ELR (cell line): Measurements from ENCODE around the gene IQCH.
"Not testable (repeated sequence)": the region's sequence is repeated elsewhere in the genome, so short reads cannot be mapped to it uniquely, and the experiment has no call there.

Experiments used
- DNase-seq: peaks from one replicate; pipeline ENCODE4 v3.0.0-alpha.2; 2015; ENCODE audit warnings: low read depth

The IQCH gene

DNA sequence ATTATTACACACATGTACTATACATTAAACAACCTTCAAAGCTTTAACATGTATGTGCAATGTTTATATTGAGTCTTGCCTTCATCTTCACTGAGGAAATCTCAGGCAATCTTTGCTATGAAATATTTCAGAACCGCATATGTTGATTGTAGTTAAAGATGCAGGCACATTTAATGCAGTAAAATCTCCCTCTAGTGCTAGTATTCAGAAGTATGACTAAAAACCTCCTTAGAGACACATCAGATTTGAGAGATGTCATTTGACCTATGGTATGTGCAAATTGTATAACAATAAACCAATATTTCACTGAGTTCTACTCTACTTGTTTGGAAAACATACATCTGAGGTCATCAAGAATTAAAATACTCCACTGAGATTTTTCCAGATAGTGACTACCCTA, 142.6 kb downstream of the IQCH start:
- peak; percentile 15 for DNase-seq

DNA sequence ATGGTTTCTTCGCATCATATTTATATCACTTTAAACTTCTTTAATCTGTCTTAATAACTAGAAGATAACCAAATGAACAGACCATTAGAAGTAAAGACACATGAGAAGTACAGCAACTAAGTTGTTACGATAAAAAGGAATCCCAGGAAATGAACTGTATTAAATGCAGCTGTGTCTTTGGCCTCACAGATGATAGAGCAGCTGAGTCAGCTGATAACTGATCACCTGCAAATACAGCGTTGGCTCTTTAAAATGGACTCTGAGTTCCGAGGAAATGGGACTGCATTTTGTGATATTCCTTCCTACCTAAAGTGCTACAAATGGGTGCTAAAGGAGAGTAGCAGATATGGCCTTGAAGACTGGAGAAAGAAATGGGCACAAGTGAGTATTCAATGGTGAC, 145.3 kb downstream of the IQCH start:
- no peak for DNase-seq

DNA sequence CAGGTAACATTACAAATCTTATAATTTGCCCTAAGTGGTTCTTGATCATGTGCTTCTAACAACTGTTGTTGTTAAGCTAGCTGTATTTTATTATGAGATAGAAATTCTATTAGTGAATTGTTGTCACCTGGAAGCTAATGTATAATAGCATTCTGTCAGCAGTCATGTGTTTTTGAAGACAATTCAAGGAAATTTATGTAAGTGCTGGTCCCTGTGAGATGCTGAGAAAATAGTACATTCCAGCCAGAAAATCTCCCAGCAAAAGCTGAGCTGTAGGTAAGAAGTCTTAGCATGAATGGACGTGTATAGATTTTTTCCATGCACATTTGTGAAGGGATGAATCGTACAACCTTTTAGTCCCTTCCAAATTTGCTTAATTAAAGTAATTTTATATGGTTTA, 146.3 kb downstream of the IQCH start:
- no peak for DNase-seq

DNA sequence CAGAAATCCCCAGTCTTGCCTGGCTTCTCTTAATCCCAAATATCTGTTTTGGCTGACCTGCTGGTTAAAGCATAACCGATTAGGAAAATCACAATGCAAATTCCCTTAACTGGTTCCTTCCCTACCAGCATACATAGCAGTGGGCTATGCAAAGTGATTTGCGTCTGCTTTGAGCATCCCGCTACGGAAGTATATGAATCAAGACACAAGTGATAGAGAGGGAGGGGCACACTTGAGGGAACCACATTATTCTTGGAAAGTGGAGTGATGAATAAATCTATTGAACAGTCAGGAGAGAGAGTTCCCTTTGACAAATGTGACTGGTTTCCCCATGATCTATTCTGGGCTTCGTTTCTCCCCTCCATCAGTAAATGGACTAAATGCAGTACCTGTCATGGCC, 146.8 kb downstream of the IQCH start:
- no peak for DNase-seq

DNA sequence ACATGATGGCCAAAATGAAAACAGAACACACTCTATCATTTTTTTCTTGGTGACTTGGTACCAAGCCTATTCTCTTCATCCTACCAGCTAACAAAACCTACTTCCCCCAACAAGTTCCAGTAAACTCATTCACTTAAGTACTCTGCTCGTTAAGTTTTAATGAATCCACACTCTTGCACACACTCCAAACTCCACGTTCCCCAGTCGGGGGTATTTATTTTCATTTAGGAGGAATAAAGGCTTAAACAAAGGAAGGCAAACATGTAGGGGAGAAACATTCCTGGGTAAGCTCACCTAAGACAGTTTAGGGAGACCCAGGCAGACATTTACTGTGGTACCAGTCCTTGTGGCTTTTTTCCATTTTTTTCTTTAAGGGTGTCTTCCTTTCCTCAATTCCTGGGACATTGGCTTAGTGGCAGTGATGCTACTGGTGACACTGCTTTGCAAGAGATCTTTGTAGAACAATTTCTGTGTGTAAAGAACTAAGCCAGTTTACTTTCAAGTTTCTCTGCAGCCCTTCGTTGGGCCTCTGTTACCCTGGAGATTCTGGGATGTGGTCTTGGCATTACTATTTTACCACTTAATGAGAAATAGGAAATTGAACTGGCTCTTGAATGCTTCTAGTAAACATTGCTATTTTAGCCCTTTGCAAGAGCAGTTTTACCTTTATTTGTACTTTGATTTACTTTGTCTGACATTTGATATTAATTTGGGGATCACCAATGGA, 149.0 kb downstream of the IQCH start:
- no peak for DNase-seq

DNA sequence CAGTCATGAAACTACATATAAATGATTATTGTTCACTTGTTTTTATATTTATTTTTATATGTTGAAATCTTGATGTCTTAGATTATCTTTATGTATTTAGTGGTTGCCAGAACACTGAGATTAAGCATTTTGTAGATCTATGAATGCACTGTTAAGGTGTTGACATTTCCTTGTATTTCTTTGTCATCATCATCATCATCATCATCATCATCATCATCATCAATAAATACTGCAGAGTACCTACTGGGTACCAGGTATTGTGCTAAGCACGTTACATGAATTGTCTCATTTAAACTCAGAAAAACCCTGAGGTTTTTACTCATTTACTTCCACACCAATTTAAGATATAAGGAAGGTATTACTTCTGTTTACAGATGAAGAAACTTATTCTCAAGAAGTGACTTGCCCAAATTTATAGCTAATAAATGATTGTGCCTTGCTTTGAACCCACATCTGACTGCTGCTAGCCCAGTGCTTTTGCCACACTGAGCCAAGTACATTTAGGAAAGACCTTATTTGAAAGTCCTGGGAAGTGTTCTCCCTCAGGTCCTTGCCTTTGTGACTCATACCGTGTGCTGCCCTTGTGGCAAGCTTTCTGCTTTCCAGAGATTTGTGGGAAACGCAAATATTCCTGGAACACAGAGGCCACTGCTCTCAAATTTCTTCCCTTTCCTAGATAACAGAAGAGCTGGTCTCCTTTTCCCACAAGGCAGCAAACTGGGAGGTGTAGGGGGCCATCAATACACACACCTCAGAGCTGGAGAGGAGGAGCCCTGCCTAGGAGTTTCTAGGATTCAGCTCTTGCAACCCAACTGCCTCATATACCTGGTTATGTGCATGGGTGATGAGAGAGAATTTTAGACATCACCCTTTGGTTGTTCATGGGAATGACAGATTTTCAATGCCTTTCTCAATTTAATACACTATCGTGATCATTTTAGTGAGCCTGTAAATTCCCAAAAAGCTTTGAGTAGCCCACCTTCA, 150.9 kb downstream of the IQCH start:
- peak; percentile 60 for DNase-seq

DNA sequence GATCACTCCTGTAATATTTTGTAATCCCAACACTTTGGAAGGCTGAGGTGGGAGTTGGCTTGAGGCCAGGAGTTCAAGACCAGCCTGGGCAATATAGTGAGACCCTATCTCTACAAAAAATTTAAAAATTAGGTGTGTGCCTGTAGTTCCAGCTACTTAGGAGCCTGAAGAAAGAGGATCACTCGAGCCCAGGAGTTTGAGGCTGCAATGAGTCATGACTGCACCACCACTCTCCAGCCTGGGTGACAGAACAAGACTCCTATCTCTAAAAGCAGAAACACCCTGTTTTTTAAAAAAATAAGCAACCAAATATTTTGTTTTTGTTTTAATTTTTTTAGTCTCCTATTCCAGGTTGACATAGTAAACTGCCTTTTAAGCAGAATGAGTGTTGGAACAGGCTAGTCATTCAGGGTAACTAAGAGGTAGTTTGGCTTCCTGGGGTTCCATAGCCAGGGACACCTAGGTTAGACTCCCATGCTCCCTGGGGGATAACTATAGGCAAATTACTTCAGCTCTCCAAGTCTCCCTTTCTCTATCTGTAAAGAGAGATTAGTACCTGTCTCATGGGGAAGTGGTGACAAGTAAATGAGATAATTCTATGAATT, 151.8 kb downstream of the IQCH start:
- DNase-seq: peak; percentile 20

DNA sequence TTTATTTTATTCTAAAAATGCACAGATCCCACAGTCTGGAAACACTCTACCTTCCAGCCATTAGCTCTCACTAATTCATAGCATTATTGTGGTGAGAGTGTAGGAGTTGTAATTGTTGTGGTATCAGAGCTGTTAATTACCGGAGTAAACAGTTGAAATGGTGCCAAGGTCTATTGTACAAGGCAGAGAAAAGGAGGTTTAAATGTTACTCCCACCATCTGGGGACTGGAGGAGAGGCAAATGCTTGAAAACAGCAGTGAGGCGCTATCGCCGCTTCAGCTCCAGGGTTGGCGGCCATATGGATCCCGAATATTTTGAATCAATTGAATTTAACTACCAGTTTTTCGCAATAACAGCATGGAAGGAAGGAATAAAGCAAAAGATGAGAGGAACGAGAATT, 153.2 kb downstream of the IQCH start:
- no peak for DNase-seq

DNA sequence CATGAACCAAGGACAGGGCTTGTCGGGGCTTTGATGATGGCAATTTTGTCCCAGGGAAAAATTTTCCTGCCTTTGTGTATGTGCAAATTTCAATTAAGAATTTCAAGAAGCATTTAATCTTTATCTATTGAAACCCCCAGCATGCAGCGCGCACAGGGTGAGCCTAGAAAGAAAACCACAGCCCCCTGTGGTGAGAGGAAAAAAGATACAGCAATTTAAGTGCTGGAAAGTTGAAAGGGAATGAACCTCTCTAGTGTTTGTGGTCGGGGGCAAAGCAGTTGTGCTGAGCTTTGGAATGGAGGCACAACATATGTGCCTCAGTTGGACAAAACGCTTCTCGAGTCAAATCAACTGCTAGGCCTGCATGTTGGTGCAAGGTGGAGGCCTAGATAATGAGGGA, 154.6 kb downstream of the IQCH start:
- DNase-seq: no peak

DNA sequence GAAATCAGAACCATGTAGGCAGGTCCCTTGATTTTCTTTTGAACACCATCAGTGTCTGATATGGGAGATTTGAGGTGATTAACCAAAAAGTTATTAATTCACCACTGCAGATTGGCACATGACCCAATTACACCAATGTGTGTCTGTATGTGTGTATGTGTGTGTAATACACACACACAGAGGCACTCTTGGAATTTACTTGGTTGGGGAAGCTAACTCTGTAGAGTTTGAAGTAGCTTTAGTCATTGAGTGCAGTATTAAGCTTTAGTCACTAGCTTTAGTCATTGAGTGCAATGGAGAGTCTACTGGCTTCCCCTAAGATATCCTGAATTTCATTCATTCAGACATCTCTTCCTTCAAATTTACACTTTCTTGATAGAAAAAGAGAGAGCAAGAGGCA, 156.9 kb downstream of the IQCH start:
- DNase-seq: peak; percentile 20

DNA sequence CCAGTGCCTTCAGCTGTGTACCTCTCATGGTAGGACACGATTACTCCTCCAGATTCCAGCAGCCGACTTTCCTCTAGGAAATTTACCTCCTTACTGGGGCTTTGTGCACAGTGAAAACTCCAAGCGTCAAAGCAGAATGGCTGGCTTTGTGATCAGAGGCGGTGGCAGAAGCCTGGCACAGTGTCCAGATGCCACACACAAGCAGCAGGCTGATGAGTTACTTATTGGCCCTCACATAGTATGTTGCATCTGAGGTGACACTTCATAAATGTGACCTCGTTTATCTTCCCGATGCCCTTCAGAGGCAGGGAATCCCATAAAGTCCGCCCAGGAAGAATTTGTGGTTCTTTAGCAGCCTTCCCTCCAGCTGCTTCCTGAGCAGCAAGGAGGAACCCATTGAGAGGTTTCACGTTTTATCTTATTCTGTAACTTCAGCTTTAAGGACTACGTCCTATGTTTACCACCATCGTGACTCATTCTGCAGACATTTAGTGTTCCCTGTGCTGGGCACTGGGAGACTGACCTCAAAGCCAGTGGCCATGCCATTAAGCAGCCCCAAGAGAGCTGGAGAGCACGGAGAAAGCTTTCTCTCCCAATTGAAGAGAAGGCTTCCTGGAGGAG, 159.3 kb downstream of the IQCH start:
- DNase-seq: peak; percentile 83

DNA sequence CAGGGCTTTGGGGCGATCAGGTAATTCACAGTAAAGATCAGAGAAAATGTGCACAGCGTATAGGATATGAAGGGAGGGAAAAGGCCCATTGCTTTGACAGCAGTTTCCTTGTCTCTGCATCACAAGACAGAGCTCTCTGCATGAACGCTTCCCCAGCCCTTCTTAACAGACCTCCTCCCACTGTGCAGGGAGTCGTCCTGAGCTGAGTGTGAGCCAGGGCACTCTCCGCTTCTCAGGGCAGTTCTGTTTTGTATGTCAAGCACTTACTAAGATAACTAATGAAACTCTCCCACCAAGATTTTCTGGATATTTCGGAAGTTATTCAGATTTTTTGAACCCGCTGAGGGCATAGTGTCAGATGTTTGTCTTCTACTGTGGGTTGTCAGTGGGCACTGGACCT, 160.6 kb downstream of the IQCH start:
- no peak for DNase-seq

DNA sequence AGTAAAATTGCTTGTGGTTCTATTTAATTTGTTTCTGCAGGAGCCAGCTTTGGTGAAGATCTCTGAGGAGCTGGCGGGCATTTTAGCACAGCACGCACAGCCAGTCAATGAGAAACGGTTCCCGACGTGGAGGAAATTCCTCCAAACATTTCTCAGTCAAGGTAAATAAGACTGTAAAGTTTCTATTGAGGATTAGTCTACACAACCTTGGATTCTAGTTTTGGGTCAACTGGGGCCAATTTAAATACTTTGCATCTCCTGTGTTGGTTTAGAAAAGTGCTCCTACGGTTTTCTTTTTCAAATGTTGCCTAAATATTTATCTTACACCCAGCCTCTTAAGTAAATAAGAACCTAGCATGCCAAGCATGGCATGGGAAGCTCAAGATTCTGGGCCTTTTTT, 162.3 kb downstream of the IQCH start:
- no peak for DNase-seq

DNA sequence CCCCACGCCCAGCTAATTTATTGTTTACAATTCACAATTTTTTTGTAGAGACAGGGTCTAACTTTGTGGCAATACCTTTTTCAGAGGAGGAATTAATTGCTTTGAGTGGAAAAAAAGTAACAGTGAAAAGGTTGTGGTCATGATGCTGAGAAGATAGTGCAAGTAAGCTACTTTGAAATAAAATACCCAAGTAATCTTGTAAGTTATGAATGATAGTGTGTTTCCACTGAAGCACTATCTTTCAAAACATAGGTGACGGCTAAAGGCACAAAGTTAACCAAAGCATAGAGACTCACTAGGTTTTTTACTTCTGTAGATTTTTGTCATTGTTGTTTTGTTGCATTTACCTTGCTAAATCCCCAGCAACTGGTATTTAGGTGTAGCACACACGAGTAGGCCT, 165.1 kb downstream of the IQCH start:
- no peak for DNase-seq

DNA sequence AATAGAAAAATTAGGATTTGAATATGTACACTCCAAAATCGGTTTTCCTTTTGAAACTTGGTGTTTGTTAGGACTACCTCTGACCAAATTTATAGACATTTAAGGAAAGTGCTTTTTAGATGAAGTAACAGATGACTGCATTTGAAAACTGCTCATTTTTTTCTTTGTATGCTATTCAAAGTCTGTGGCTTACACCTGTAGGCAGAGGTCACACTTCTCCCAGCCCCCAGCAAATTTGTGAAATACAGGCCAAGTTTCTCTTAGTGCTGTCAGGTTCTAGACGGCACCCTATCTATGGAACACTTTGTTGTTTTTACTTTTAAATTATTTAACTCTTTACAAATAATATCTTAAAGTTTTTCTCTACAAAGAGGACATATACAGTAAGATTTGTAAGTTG, 165.6 kb downstream of the IQCH start:
- DNase-seq: no peak

DNA sequence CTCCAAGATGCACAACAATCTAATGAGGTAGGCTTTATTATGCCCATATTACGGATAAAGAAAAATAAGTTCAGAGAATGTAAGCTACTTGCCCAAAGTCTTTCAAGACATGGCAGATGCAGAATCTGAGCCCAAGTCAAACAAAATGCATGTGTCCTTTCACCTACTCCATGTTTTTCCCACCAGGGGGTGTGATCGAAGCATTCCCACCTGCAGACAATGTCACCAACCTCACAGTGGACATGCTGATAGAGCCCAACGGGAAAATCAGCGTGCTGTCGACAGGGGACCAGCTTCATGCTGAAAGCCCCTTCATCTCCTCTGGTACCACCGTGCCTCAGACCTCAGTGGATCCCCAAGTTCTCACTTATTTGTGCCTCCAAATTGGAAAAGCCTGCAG, 166.5 kb downstream of the IQCH start:
- DNase-seq: no peak

DNA sequence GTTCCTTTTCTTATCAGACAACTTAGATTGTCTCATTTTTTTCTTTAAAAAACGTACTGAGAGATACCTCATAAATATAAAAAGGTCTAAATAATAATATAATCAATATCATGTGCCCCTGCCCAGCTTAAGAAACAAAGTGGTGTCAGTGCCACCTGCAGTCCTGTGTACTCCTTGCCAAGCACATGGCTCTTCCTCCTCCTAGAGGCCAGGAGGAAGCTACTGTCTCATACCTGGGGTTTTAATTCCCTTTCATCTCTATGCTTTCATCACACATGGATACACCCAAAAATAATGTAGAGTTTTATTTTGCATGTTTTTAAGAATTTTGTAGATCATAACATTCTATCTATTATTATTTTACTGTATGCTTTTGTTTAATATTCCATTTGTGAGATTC, 167.7 kb downstream of the IQCH start:
- peak; percentile 8 for DNase-seq

DNA sequence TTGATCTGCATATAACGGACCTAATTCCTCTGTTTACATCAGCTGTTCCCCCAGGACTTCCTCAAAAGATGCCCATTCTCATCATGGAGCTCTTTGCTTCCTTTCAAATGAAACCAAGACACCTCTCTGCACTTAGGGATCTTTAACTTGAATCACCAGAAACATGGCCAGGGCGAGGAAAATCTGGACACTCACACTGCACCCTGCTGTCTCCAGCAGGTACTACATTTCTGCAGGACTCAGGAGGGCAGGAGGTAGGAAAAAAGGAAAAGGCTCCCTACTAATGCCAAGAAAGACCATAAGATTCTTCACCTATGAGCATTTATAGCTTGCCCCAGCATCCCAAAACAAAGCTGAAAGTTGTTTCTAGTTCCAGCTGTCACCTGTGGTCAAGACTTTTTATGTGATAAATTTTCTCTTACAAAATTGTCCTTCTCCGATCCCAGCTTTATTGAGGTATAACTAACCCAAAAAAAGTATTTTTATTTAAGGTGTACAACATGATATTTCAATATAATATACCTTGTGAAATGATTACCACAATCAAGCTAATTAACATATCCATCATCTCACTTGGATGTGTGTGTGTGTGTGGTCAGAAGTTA, 179.0 kb downstream of the IQCH start:
- DNase-seq: peak; percentile 65

DNA sequence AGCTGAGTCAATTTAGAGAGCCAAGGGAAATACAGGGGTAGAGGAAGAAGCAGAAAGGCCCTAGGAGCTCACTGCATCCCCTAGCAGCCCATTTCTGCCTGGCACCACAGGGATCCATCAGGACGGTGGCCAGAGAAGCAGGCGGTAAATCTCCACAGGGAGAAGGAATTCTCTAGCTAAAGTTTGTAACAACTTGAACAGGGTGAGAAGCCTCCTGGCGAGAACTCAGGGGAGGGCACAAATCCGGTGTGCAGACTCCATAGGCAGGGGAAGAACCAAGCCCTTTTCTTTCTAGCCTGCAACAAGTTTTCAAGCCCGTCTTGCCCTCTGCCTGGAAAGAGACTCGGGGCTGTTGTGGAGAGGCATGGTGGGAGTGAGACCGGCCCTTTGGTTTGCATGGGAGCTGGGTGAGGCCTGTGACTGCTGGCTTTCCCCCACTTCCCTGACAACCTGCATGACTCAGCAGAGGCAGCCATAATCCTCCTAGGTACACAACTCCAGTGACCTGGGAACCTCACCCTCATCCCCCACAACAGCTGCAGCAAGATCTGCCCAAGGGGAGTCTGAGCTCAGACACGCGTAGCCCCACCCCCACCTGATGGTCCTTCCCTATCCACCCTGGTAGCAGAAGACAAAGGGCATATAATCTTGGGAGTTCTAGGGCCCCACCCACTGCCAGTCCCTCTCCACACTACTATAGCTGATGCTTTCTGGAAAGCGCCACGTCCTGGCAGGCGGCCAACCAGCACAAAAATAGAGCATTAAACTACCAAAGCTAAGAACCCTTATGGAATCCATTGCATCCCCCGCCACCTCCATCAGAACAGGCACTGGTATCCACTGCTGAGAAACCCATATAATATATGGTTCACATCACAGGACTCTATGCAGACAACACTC, 182.0 kb downstream of the IQCH start:
- DNase-seq: not testable (repeated sequence)

DNA sequence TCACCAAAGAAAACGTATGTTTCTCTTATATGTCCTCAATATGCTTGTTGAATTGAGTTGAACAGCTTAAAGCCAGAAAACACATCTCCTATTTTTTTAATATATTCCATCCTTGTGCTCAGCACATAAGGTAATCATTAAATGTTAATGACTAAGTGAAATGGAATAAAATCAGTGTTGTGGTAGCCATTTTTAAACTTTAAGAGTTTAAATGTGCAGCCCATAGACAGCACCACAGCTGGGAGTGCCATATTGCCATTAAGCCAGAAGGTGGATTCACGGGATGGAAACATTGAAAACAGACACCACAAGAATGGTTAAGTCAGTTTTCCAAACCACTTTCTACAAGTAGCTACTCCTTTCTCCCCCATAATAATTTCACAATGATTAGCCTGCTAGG, 189.5 kb downstream of the IQCH start:
- no peak for DNase-seq

DNA sequence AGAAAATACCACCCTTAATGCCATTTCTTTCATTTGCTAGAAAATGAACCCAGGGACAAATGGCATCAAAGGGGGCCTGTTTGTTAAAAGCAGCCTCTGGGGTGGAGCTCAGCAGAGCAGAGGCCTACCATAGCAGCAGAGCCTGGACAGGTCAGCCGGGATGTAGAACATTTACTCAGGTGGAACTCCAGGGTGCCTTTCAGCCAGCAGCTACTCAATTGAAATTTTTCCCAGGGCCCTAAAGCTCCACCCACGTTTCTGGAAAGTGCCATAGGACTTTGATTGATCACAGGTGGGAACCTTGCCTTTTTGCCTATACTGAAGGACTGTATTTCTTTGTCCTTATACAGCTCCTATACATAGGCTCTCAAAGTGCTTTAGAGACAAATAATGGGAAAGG, 191.9 kb downstream of the IQCH start:
- DNase-seq: no peak
